ENCODE results near the gene SNX17. TPM values are rescaled to one million over a fixed set of nuclear protein-coding genes. Genes with fewer than 3 reads are reported as not detected.

SNX17 gene
- total RNA-seq, 1 donor from 2014 or later, result 64.6 TPM

- no peak for TF ChIP-seq CTCF (conservative IDR thresholded peaks at IDR 0.05; ENCODE audit: low read depth, low read length)
- DNase-seq (ENCODE audit: low read depth), result no peak
- H3K4me3 ChIP-seq (ENCODE audit: low read depth, low read length), result peak overlapping the region; percentile 86
These were observed 868 bp upstream of the SNX17 start for GRCh38 chr2:27369471-27370025.

GRCh38 chr2:27370816-27371620 lies 602 bp downstream of the SNX17 start:
- DNase-seq (ENCODE audit: low read depth), result no peak
- TF ChIP-seq CTCF (conservative IDR thresholded peaks at IDR 0.05; ENCODE audit: low read depth, low read length), result no peak
- H3K4me3 ChIP-seq (ENCODE audit: low read depth, low read length), result peak overlapping the region; percentile 86

GRCh38 chr2:27372937-27373336 lies 2.5 kb downstream of the SNX17 start:
- DNase-seq (ENCODE audit: low read depth), result no peak

GRCh38 chr2:27373567-27373966 lies 3.2 kb downstream of the SNX17 start:
- DNase-seq (ENCODE audit: low read depth), result no peak
- no peak overlapping the region for H3K4me3 ChIP-seq (ENCODE audit: low read depth, low read length)

More at GRCh38 chr2:27372937-27373336, 2.5 kb downstream of the SNX17 start:
- H3K4me3 ChIP-seq (ENCODE audit: low read depth, low read length), result no peak overlapping the region
- no peak for TF ChIP-seq CTCF (conservative IDR thresholded peaks at IDR 0.05; ENCODE audit: low read depth, low read length)

GRCh38 chr2:27375513-27376099 lies 5.2 kb downstream of the SNX17 start:
- DNase-seq (ENCODE audit: low read depth), result no peak
- TF ChIP-seq CTCF (conservative IDR thresholded peaks at IDR 0.05; ENCODE audit: low read depth, low read length), result no peak
- H3K4me3 ChIP-seq (ENCODE audit: low read depth, low read length), result no peak overlapping the region

More at GRCh38 chr2:27373567-27373966, 3.2 kb downstream of the SNX17 start:
- TF ChIP-seq CTCF (conservative IDR thresholded peaks at IDR 0.05; ENCODE audit: low read depth, low read length), result no peak

- no peak overlapping the region for H3K4me3 ChIP-seq (ENCODE audit: low read depth, low read length)
- TF ChIP-seq CTCF (conservative IDR thresholded peaks at IDR 0.05; ENCODE audit: low read depth, low read length), result no peak
- no peak for DNase-seq (ENCODE audit: low read depth)
These were observed 5.9 kb downstream of the SNX17 start for GRCh38 chr2:27376151-27376865.

All from epithelial cell of proximal tubule (primary cell).